ENCODE measurements around the gene SNTB2. TPM values are rescaled to one million over a fixed set of nuclear protein-coding genes. Genes with fewer than 3 reads are reported as not detected.

SNTB2 gene
- total and polyA plus RNA-seq, 2 of the 13 experiments (the other 11 are each of a cell fraction or from before 2014, with no cell fraction given), result 11.5 to 19.2 TPM

- in situ Hi-C loops (cut with HindIII; ENCODE audit: extremely low pct_ligation_motif_present, low pct_unique_long_range_greater_than_20kb) (no loop called here), intact Hi-C loops (cut with micrococcal nuclease; ENCODE audit: unreplicated experiment) (no loop called here)
- WGBS (ENCODE audit: low lambda C conversion rate), result 97% methylated on average over 27 of the region's 30 CpGs
- no peak overlapping the region for H2AFZ ChIP-seq (ENCODE audit: low read length)
- ATAC-seq, result no peak
- no peak for FAIRE-seq
- peaks cover 15% of the 10 kb centered on the region for H3K79me2 ChIP-seq (ENCODE audit: insufficient read depth, low read length)
- peaks cover 4% of the 10 kb centered on the region; the same call in 1 of the 2 replicates for H4K20me1 ChIP-seq (ENCODE audit: insufficient read depth, low read length)
- TF ChIP-seq PRMT3 (CRISPR knock-in tag; IDR thresholded peaks at IDR 0.05; ENCODE audit: borderline replicate concordance, low read depth) (no peak), AGO2 (optimal IDR thresholded peaks at IDR 0.05; ENCODE audit: low read depth, low read length) (peak; percentile 72), RBM22 (optimal IDR thresholded peaks at IDR 0.05; ENCODE audit: low read length) (peak; percentile 26), POLR2G (IDR thresholded peaks at IDR 0.05; ENCODE audit: low read depth, low read length) (peak; percentile 2; the same call in 1 of the 2 replicates), RBFOX2 (IDR thresholded peaks at IDR 0.05; ENCODE audit: low read depth, low read length) (peak; percentile 63)
- TF ChIP-seq, protein P1, sequence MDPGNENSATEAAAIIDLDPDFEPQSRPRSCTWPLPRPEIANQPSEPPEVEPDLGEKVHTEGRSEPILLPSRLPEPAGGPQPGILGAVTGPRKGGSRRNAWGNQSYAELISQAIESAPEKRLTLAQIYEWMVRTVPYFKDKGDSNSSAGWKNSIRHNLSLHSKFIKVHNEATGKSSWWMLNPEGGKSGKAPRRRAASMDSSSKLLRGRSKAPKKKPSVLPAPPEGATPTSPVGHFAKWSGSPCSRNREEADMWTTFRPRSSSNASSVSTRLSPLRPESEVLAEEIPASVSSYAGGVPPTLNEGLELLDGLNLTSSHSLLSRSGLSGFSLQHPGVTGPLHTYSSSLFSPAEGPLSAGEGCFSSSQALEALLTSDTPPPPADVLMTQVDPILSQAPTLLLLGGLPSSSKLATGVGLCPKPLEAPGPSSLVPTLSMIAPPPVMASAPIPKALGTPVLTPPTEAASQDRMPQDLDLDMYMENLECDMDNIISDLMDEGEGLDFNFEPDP (CRISPR knock-in tag; conservative IDR thresholded peaks at IDR 0.05), result no peak
- TF ChIP-seq, protein P2, sequence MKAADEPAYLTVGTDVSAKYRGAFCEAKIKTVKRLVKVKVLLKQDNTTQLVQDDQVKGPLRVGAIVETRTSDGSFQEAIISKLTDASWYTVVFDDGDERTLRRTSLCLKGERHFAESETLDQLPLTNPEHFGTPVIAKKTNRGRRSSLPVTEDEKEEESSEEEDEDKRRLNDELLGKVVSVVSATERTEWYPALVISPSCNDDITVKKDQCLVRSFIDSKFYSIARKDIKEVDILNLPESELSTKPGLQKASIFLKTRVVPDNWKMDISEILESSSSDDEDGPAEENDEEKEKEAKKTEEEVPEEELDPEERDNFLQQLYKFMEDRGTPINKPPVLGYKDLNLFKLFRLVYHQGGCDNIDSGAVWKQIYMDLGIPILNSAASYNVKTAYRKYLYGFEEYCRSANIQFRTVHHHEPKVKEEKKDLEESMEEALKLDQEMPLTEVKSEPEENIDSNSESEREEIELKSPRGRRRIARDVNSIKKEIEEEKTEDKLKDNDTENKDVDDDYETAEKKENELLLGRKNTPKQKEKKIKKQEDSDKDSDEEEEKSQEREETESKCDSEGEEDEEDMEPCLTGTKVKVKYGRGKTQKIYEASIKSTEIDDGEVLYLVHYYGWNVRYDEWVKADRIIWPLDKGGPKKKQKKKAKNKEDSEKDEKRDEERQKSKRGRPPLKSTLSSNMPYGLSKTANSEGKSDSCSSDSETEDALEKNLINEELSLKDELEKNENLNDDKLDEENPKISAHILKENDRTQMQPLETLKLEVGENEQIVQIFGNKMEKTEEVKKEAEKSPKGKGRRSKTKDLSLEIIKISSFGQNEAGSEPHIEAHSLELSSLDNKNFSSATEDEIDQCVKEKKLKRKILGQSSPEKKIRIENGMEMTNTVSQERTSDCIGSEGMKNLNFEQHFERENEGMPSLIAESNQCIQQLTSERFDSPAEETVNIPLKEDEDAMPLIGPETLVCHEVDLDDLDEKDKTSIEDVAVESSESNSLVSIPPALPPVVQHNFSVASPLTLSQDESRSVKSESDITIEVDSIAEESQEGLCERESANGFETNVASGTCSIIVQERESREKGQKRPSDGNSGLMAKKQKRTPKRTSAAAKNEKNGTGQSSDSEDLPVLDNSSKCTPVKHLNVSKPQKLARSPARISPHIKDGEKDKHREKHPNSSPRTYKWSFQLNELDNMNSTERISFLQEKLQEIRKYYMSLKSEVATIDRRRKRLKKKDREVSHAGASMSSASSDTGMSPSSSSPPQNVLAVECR (CRISPR knock-in tag; IDR thresholded peaks at IDR 0.05; ENCODE audit: borderline replicate concordance), result 0 out of 2 replicates have a peak, but pooled peaks have one; percentile 21
- peaks cover 16% of the 10 kb centered on the region for H3K4me1 ChIP-seq (ENCODE audit: insufficient read depth, low read length)
- H3K27me3 ChIP-seq (ENCODE audit: control insufficient read depth in 1 of 2, insufficient read depth in 2 of 2, low read length in 2 of 2), result no peaks in the 10 kb centered on the region
- no peak overlapping the region for H3K4me2 ChIP-seq (ENCODE audit: low read depth, low read length)
- POLR2A ChIA-PET, result no interaction called here
- H3K9ac ChIP-seq (ENCODE audit: insufficient read depth, low read depth, low read length), result no peak overlapping the region
- CTCF ChIA-PET (ENCODE audit: low intra/inter-chr PET ratio, low total read pairs), result no interaction called here
- no peaks in the 10 kb centered on the region for H3K9me3 ChIP-seq (ENCODE audit: low read length)
- BruUV-seq (replicated peaks), result no TSS peak
- DNase-seq (ENCODE audit: low spot score), result no peak
- no peak overlapping the region for H3K27ac ChIP-seq (ENCODE audit: extremely low read length, insufficient read depth, low read length)
- no peak overlapping the region for H3K4me3 ChIP-seq (replicated peaks in 1 of 3; ENCODE audit: insufficient read depth in 1 of 3, low read depth in 2 of 3, low read length in 3 of 3)
- peaks cover 60 to 90% of the 10 kb centered on the region in 2 experiments for H3K36me3 ChIP-seq (replicated peaks in 1 of 2; ENCODE audit: control insufficient read depth in 1 of 2, insufficient read depth in 2 of 2, low read length in 2 of 2)
These were observed 133.1 kb downstream of the SNTB2 start for GRCh38 chr16:69319826-69320739.
